SKM-1 (cell line): Measurements from ENCODE around the gene UPK3A.
"Not testable (repeated sequence)": the region's sequence is repeated elsewhere in the genome, so short reads cannot be mapped to it uniquely, and the experiment has no call there.

Source experiments
- DNase-seq: peaks from one replicate; lab custom pipeline; 2025; ENCODE audit not compliant: unreplicated experiment; lab: John Stamatoyannopoulos, UW

The UPK3A gene

DNA sequence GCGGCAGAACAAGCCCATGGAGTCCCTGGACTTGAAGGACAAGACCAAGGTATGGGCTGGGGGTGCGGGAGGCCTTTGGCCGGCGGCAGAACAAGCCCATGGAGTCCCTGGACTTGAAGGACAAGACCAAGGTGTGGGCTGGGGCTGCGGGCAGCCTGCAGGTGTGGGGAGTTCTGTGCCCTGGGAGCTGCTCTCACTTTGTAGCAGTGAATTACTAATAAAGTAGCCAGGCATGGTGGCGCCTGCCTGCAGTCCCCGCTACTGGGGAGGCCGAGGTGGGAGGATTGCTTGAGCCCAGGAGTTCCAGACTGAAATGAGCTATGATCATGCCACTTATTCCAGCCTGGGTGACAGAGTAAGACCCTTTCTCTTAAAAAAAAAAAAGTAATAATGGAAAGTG, 43.5 kb downstream of the UPK3A start:
- DNase-seq = not testable (repeated sequence)

DNA sequence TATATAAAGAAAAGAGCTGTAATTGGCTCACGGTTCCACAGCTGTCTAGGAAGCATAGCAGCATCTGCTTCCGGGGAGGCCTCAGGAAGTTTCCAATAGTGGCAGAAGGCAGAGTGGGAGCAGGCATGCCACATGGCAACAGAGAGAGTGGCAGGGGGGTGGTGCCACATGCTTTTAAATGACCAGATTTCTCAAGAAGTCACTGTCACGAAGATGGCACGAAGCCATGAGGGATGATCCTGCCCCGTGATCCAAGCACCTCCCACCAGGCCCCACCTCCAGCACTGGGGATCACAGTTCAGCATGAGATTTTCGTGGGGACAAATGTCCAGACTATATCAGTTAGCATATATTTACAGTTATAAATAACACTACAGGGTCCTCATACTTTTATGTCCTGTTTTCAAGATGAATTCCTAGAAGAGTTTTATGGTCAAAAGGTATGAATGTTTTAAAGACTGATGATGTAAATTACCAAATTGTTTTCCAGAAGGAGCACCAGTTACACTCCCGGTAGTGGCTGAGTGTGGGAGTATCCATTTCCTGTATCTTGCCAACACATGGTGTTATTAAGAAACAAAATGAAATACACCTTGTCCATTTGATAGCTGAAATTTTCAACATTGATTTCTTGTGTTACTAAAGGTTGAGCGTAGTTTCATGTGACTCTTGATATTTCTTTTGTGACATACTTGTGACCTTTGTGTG, 44.2 kb downstream of the UPK3A start:
- DNase-seq = no peak

- no peak for DNase-seq
Observed at GRCh38 chr22:45329530-45329936, 44.8 kb downstream of the UPK3A start.

- no peak for DNase-seq
Observed at GRCh38 chr22:45330548-45330947, 45.8 kb downstream of the UPK3A start.

DNA sequence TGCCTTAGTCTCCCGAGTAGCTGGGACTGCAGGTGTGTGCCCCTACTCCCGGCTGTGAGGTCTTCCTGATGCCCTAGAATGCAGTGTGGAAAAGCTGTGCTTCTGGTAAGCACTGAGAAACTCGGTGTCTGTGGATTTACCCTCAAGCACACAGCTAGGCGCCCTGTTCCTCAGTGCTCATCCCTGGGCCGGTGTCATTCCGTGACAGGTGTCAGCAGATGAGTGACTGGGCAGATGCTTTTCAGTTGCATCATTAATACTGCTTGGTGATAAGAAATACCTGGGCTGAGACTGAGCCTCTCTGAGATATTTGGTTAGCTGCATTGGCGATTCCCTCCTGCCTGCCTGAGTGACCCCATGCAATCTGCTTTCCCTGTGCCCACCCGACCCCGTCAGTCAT, 46.7 kb downstream of the UPK3A start:
- DNase-seq = no peak

DNA sequence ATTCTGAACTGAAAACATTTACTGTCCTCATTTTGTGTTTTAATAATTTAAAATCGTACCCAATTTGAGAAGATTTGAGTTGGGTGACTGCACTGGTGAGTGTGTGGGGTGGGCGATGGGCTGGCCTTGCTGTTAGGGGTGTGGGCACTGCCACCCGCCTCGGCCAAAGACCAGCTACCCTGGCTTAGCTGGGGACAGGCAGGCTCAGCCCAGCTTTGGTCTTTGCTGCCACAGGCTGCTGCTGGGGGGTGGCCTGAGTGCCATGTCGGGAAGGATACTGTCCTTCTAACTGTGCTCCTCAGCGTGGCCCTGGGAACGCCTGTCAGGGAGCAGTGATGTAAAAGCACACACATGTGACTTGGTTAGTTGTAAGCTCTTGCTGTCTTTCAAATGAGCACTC, 47.3 kb downstream of the UPK3A start:
- no peak for DNase-seq

- no peak for DNase-seq
Observed at GRCh38 chr22:45334068-45334467, 49.3 kb downstream of the UPK3A start.

DNA sequence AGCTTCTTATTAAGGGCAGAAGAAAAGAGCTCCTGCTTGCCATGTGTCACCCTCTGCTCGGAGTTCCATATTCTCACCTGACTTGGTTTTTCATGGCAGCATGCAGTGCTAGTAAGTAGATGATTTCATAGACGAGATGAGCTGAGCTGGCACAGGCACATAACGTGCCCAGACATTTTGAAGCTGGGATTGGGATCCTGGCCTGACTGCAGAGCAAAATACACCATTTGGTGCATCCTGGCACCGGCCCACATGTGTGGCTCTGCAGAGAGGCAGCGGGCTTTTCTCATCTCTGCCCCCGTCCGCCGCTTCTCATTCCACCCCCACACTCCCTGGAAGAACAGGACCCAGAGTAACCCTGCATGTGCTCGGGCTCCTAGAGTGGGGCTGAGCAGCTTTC, 49.8 kb downstream of the UPK3A start:
- DNase-seq = no peak

GRCh38 chr22:45335021-45335818, 50.5 kb downstream of the UPK3A start:
- no peak for DNase-seq

DNA sequence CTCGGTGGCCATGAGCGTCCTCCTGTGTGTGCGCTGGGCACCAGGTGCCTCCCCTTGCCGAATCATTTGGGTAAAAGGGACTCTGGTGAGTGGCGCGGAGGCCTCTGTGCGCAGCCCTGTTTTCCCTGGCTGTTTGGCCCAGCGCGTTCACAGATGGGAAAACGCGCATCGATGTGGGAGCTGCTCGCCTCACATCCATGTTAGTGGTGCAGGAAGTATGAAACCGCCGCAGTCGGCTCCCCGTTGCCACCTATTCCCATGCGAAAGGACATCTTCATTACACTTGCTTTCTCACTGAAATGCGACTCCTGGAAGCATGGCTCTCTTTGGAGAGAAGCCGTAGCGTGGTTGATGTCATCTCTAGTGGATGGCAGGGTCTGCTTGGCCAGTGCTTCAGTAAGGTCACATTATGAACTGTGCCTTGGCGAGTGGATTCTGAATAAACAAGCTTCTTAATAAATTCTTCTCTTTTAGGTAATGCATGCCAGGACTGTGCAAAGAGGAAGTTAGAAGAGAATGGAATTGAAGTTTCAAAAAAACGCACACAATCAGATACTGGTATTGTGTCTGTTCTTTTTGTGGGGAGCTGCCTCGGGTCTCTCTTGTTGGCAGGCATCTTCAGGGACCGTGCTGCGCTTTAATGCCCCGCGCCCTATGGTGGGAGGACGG, 51.2 kb downstream of the UPK3A start:
- no peak for DNase-seq

- no peak for DNase-seq
Observed at GRCh38 chr22:45336971-45337431, 52.3 kb downstream of the UPK3A start.

- no peak for DNase-seq
Observed at GRCh38 chr22:45337536-45337935, 52.8 kb downstream of the UPK3A start.

DNA sequence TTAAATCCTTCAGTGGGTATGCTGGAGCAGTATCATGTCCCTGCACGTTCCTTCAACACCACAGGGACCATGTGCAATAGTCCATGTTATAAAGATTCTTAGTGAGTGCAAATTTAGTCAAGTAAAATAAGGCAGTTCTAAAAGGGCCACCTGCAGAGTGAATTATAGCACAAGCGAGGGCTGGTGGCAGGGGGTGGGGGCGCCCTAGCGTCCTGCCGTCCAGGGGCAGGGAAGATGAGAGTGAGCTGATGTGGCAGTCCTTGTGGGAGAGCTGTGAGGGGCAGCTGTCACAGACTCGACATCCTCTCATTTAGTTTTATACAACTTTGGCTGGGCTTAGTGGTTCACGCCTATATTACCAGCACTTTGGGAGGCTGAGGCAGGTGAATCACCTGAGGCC, 54.0 kb downstream of the UPK3A start:
- DNase-seq = no peak

DNA sequence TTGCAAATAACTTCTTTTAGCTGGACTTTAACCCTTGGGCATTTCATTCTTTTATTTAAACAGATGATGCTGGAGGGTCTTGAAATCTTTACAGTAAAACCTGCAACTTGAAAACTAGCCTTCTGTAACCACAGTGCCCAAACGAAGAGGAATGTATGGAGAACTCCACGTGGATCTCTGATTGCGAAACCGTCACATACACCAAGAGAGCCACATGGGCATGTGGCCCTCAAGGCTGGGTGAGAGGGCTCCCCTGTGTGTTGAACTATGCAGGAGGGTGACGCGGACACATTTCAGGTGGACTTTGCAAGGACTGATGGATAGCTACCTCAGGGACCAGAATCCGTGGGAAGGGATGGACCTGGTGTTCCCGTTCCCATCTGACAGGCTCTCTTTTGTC, 55.6 kb downstream of the UPK3A start:
- DNase-seq = no peak

DNA sequence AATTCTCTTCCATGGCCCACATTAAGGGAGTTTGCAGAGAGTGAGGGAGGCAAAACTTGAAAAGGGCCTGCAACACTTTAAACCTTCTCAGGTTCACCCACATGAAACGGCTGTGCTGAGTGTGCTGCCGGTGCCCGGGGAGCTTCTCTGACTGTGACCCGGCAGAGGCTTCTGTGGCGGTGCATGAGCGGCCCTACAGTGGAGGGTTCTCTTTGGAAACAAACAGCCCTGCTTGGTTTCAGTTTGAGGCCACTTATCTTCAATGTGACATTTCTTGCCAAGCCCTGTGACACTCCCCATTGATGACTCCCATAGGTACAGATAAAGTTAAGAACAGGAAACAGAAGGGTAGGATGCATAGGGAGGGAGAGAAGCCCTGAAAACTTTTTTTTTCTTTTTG, 56.7 kb downstream of the UPK3A start:
- no peak for DNase-seq

- no peak for DNase-seq
Observed at GRCh38 chr22:45343143-45343542, 58.4 kb downstream of the UPK3A start.

DNA sequence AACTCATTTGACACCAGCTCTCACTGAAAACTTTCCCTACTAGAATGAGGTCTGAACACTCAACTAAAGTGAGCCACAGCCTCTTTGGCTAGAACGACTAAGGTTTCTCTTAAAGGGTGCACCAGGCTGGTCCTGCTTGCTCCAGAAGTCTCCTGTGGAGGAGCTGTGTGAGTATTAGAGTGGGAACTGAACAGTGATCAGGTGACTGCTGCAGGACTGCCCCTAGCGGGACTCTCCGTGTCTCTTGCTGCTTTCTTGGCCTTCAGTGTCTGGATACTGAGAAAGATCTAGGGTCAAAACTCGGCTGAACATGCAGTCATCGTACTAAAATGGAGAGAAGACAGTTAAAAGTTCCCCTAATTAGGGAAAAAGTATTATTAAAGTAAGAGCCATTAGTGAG, 59.6 kb downstream of the UPK3A start:
- no peak for DNase-seq
